ENCODE results near the gene ABCC1. TPM values are rescaled to one million over a fixed set of nuclear protein-coding genes. Genes with fewer than 3 reads are reported as not detected.

ABCC1 gene
- total and polyA plus RNA-seq, 4 donors: 12.4 to 41.5 (median 31.3) TPM

GRCh38 chr16:16031401-16031800 lies 82.0 kb downstream of the ABCC1 start:
- no peaks in the 10 kb centered on the region for H3K27me3 ChIP-seq (ENCODE audit: control insufficient read depth in 3 of 3, insufficient read depth in 3 of 3, low read length in 2 of 3)
- DNase-seq (no peak), ATAC-seq (ENCODE audit: insufficient read depth, low FRiP score) (no peak)
- no peak overlapping the region for H3K27ac ChIP-seq (ENCODE audit: low read depth in 1 of 2, low read length in 1 of 2)
- peaks cover 0 to 11% (median 0%) of the 10 kb centered on the region in 5 donors for H3K4me1 ChIP-seq (ENCODE audit: control insufficient read depth in 5 of 5, insufficient read depth in 5 of 5, low read length in 5 of 5)
- no peak overlapping the region for H3K9ac ChIP-seq (ENCODE audit: insufficient read depth in 1 of 2, low read length in 2 of 2)
- no peak for TF ChIP-seq CTCF (IDR thresholded peaks at IDR 0.05; ENCODE audit: control extremely low read depth, extremely low read depth)
- 97 to 98% methylated on average over 6 of the region's 6 CpGs for WGBS, 2 donors
- H3K9me3 ChIP-seq (ENCODE audit: control insufficient read depth in 4 of 4, insufficient read depth in 3 of 4, low read length in 3 of 4): no peaks in the 10 kb centered on the region
- no peak overlapping the region for H3K4me3 ChIP-seq
- H3K36me3 ChIP-seq (ENCODE audit: control insufficient read depth in 4 of 4, insufficient read depth in 4 of 4, low read length in 4 of 4): peaks cover 3 to 8% (median 7%) of the 10 kb centered on the region in 4 donors

GRCh38 chr16:16032271-16032979 lies 83.0 kb downstream of the ABCC1 start:
- Histone ChIP-seq H3K9ac (ENCODE audit: insufficient read depth in 1 of 2, low read length in 2 of 2) (no peak overlapping the region), H3K27ac (ENCODE audit: low read depth in 1 of 2, low read length in 1 of 2) (no peak overlapping the region), H3K36me3 (ENCODE audit: control insufficient read depth in 4 of 4, insufficient read depth in 4 of 4, low read length in 4 of 4) (peaks cover 6 to 17% (median 8%) of the 10 kb centered on the region in 4 donors), H3K27me3 (ENCODE audit: control insufficient read depth in 3 of 3, insufficient read depth in 3 of 3, low read length in 2 of 3) (no peaks in the 10 kb centered on the region), H3K4me1 (ENCODE audit: control insufficient read depth in 5 of 5, insufficient read depth in 5 of 5, low read length in 5 of 5) (peaks cover 0 to 11% (median 0%) of the 10 kb centered on the region in 5 donors), H3K4me3 (no peak overlapping the region), H3K9me3 (ENCODE audit: control insufficient read depth in 4 of 4, insufficient read depth in 3 of 4, low read length in 3 of 4) (no peaks in the 10 kb centered on the region)
- DNase-seq (no peak), ATAC-seq (ENCODE audit: insufficient read depth, low FRiP score) (no peak)
- WGBS, 2 donors: 71 to 91% methylated on average over 5 of the region's 5 CpGs
- TF ChIP-seq CTCF (IDR thresholded peaks at IDR 0.05; ENCODE audit: control extremely low read depth, extremely low read depth): no peak

GRCh38 chr16:16033208-16033717 lies 83.8 kb downstream of the ABCC1 start:
- H3K27me3 ChIP-seq (ENCODE audit: control insufficient read depth in 3 of 3, insufficient read depth in 3 of 3, low read length in 2 of 3): no peaks in the 10 kb centered on the region
- no peak for DNase-seq
- H3K4me1 ChIP-seq (ENCODE audit: control insufficient read depth in 5 of 5, insufficient read depth in 5 of 5, low read length in 5 of 5): peaks cover 0 to 11% (median 0%) of the 10 kb centered on the region in 5 donors
- H3K9me3 ChIP-seq (ENCODE audit: control insufficient read depth in 4 of 4, insufficient read depth in 3 of 4, low read length in 3 of 4): no peaks in the 10 kb centered on the region
- 40 to 50% methylated on average over 9 of the region's 9 CpGs for WGBS, 2 donors
- TF ChIP-seq CTCF (IDR thresholded peaks at IDR 0.05; ENCODE audit: control extremely low read depth, extremely low read depth): no peak
- H3K9ac ChIP-seq (ENCODE audit: insufficient read depth in 1 of 2, low read length in 2 of 2): no peak overlapping the region
- ATAC-seq (ENCODE audit: insufficient read depth, low FRiP score): no peak
- H3K27ac ChIP-seq (ENCODE audit: low read depth in 1 of 2, low read length in 1 of 2): no peak overlapping the region
- H3K36me3 ChIP-seq (ENCODE audit: control insufficient read depth in 4 of 4, insufficient read depth in 4 of 4, low read length in 4 of 4): peaks cover 6 to 21% (median 8%) of the 10 kb centered on the region in 4 donors
- no peak overlapping the region for H3K4me3 ChIP-seq

Measured in lung (tissue), 12 donors.